Uterus (tissue), 2 donors: ENCODE measurements around the gene SLC39A11.

Experiments
- POLR2A ChIP-seq, 2 donors: fragments of 450-650 bp; IDR thresholded peaks; one replicate each; pipeline ENCODE4 v1.6.1; 2016; ENCODE audit warnings: antibody characterized with exemption in 2 of 2, mild to moderate bottlenecking in 1 of 2, moderate library complexity in 1 of 2
- TF ChIP-seq, protein P1 (sequence below), 4 experiments: fragments of 200-600 bp in 2 of 4; fragments of 450-650 bp in 2 of 4; sonication (generic) in 2 of 4; IDR thresholded peaks; one replicate each; pipeline ENCODE4 v1.5.1; 2016 to 2019; ENCODE audit warnings: antibody characterized with exemption in 4 of 4, mild to moderate bottlenecking in 2 of 4, moderate library complexity in 1 of 4

DNA sequence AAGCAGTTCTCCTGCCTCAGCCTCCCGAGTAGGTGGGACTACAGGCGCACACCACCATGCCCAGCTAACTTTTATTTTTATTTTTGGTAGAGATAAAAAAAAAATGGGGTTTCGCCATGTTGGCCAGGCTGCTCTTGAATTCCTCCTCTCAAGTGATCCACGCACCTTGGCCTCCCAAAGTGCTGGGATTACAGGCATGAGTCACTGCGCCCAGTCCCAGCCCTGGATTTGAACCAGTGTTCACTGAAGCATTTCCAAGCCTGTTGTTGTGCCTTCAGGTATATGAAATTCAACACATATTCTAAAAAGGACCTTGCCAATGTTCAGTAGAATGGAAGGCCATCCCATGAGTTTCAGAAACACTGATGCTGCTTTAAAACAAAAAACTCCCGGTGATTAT is 165.3 kb downstream of the SLC39A11 start:
- TF ChIP-seq, protein P1, sequence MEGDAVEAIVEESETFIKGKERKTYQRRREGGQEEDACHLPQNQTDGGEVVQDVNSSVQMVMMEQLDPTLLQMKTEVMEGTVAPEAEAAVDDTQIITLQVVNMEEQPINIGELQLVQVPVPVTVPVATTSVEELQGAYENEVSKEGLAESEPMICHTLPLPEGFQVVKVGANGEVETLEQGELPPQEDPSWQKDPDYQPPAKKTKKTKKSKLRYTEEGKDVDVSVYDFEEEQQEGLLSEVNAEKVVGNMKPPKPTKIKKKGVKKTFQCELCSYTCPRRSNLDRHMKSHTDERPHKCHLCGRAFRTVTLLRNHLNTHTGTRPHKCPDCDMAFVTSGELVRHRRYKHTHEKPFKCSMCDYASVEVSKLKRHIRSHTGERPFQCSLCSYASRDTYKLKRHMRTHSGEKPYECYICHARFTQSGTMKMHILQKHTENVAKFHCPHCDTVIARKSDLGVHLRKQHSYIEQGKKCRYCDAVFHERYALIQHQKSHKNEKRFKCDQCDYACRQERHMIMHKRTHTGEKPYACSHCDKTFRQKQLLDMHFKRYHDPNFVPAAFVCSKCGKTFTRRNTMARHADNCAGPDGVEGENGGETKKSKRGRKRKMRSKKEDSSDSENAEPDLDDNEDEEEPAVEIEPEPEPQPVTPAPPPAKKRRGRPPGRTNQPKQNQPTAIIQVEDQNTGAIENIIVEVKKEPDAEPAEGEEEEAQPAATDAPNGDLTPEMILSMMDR (IDR thresholded peaks at IDR 0.05): no peak
- TF ChIP-seq POLR2A (IDR thresholded peaks at IDR 0.05): no peak
